PC-3 (cell line): Measurements from ENCODE around the gene STK24. TPM values are rescaled to one million over a fixed set of nuclear protein-coding genes. Genes with fewer than 3 reads are reported as not detected.

Source experiments
- ATAC-seq: fragments of 200-7000 bp; cut with Tn5 transposase; 2 replicates; pipeline ENCODE4 v1.9.1; 2020; ENCODE audit warnings: mild to moderate bottlenecking, moderate library complexity
- BruUV-seq: library from RNA; stranded (reverse); fragments of 400-500 nt; replicated peaks from 2 replicates; lab custom pipeline; 2021; lab: Mats Ljungman, UMichigan
- CTCF ChIA-PET: fragments of 300-600 bp; sonication (Branson Sonifier 250); formaldehyde crosslinking; loops from one replicate; lab custom pipeline; 2022; ENCODE audit warnings: antibody characterized with exemption; lab: Charles Lee
- POLR2A ChIA-PET: fragments of 300-600 bp; sonication (Branson Sonifier 250); formaldehyde crosslinking; loops from one replicate; lab custom pipeline; 2022; ENCODE audit warnings: antibody characterized with exemption; ENCODE audit not compliant: unreplicated experiment; lab: Charles Lee
- DNase-seq: peaks from one replicate; pipeline ENCODE4 v3.0.0-alpha.2; 2015
- H2AFZ ChIP-seq: fragments of 300-600 bp; sonication (generic); 2 replicates; pipeline ENCODE4 v1.6.0; 2016; ENCODE audit warnings: antibody characterized with exemption, low read length
- H3F3A ChIP-seq: fragments of 300-600 bp; sonication (generic); one replicate; pipeline ENCODE4 v1.6.0; 2017; ENCODE audit warnings: antibody characterized with exemption, low read length, control low read depth, mild to moderate bottlenecking; ENCODE audit not compliant: unreplicated experiment
- H3K27ac ChIP-seq: fragments of 300-600 bp; sonication (generic); 2 replicates; pipeline ENCODE4 v1.5.1; 2016; ENCODE audit warnings: mild to moderate bottlenecking, low read length
- H3K27me3 ChIP-seq: fragments of 300-600 bp; sonication (generic); 2 replicates; pipeline ENCODE4 v1.6.1; 2016; ENCODE audit warnings: low read length, mixed read lengths
- H3K36me3 ChIP-seq: fragments of 300-600 bp; sonication (generic); 2 replicates; pipeline ENCODE4 v1.6.1; 2016; ENCODE audit warnings: low read depth, mixed run types, low read length, mixed read lengths
- H3K4me1 ChIP-seq: fragments of 300-600 bp; sonication (generic); 2 replicates; pipeline ENCODE4 v1.5.1; 2016; ENCODE audit warnings: low read length; ENCODE audit not compliant: insufficient read depth
- H3K4me2 ChIP-seq: fragments of 300-600 bp; sonication (generic); 2 replicates; pipeline ENCODE4 v1.6.0; 2016; ENCODE audit warnings: low read length
- H3K4me3 ChIP-seq: fragments of 300-600 bp; sonication (generic); 2 replicates; pipeline ENCODE4 v1.5.1; 2016; ENCODE audit warnings: mild to moderate bottlenecking, low read length, mixed read lengths
- H3K79me2 ChIP-seq: fragments of 300-600 bp; sonication (generic); 2 replicates; pipeline ENCODE4 v1.6.1; 2017; ENCODE audit warnings: low read length, mixed read lengths
- H3K9ac ChIP-seq: fragments of 300-600 bp; sonication (generic); 2 replicates; pipeline ENCODE4 v1.6.0; 2016; ENCODE audit warnings: mild to moderate bottlenecking, low read length
- H3K9me2 ChIP-seq: fragments of 300-600 bp; sonication (generic); replicated peaks from 2 replicates; pipeline ENCODE4 v1.6.1; 2016; ENCODE audit warnings: mixed run types, low read length, mixed read lengths
- H3K9me3 ChIP-seq: fragments of 300-600 bp; sonication (generic); 2 replicates; pipeline ENCODE4 v1.6.1; 2016; ENCODE audit warnings: low read length, mixed read lengths
- H4K20me1 ChIP-seq: fragments of 300-600 bp; sonication (generic); 2 replicates; pipeline ENCODE4 v1.6.1; 2016; ENCODE audit warnings: low read length, mixed read lengths
- EZH2 ChIP-seq: fragments of 300-600 bp; sonication (generic); IDR thresholded peaks from one replicate; pipeline ENCODE4 v1.6.1; 2017; ENCODE audit warnings: antibody characterized with exemption, mild to moderate bottlenecking, low read length; ENCODE audit not compliant: unreplicated experiment
- EZH2phosphoT487 ChIP-seq: fragments of 300-600 bp; sonication (generic); IDR thresholded peaks from 2 replicates; pipeline ENCODE4 v1.6.1; 2018; ENCODE audit warnings: mild to moderate bottlenecking, antibody characterized with exemption, low read length, borderline replicate concordance
- intact Hi-C: fragments of 100-400 bp; cut with micrococcal nuclease; formaldehyde crosslinking; loops from 2 replicates; pipeline ENCODE4 v1.9.0; 2023
- total RNA-seq: library from RNA; depleted of rRNA; stranded (reverse); fragments of >200 nt; gene quantifications from 2 replicates; pipeline ENCODE4 v1.2.3, GENCODE V29; 2014
- TF ChIP-seq, protein P1 (sequence below): fragments of 300-600 bp; sonication (generic); conservative IDR thresholded peaks from 2 replicates; pipeline ENCODE4 v1.5.1; 2017; ENCODE audit warnings: antibody characterized with exemption, low read depth, mild to moderate bottlenecking, low read length

STK24 gene
- total RNA-seq, 1 experiment from 2014 or later: 52.4 TPM

DNA sequence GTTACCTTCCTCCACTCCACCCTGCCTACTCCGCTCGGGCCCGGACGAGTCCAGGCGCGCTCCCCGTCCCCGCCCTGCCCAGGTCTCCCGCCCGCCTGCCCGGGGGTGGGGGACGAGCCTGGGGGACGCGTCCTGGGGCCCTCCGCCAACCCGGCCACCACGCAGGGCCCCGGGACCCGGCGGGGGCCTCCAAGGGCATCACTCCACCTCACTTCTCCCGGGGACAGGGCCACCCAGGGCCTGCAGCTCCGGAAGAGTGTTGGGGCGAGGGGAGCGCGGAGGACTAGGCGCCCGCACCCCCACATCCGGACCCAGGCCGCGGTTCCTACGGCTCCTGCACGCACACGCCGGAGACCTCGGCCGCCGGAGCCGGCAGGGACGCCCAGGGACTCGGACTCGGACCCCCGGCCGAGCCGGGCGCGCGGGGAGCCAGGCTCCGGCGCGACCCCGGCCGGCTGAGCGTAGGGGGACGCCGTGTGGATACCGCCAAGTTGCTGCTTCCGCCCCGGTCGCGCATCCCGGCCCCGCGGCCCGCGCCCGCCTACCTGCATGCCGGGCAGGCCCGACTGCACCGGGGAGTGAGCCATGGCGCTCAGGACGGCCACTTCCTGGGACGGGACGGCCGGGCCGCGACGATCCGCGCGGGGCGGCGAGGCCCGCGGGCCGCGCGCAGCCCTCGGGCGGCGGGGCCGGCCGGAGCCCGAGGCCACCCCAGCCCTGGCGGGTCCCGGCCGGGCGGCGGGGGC lies 534 bp downstream of the STK24 start:
- ATAC-seq (peak; percentile 33), DNase-seq (no peak)
- intact Hi-C loops: loop anchor here (10.0 kb wide), 2 partner anchors 132 to 268 kb away; no protein-coding TSS in a partner anchor
- H3K9me3 ChIP-seq: no peaks in the 10 kb centered on the region
- TF ChIP-seq, protein P1, sequence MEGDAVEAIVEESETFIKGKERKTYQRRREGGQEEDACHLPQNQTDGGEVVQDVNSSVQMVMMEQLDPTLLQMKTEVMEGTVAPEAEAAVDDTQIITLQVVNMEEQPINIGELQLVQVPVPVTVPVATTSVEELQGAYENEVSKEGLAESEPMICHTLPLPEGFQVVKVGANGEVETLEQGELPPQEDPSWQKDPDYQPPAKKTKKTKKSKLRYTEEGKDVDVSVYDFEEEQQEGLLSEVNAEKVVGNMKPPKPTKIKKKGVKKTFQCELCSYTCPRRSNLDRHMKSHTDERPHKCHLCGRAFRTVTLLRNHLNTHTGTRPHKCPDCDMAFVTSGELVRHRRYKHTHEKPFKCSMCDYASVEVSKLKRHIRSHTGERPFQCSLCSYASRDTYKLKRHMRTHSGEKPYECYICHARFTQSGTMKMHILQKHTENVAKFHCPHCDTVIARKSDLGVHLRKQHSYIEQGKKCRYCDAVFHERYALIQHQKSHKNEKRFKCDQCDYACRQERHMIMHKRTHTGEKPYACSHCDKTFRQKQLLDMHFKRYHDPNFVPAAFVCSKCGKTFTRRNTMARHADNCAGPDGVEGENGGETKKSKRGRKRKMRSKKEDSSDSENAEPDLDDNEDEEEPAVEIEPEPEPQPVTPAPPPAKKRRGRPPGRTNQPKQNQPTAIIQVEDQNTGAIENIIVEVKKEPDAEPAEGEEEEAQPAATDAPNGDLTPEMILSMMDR: no peak
- no peak for TF ChIP-seq EZH2phosphoT487
- ChIA-PET CTCF (no interaction called here), POLR2A (interaction anchor here (1.7 kb wide), 1 partner anchor 92 kb away, joined by 10 read pairs; no protein-coding TSS in a partner anchor)
- peak overlapping the region; percentile 99 for H3K4me3 ChIP-seq
- no peaks in the 10 kb centered on the region for H3K27me3 ChIP-seq
- BruUV-seq: no TSS peak
- H3K4me2 ChIP-seq: peak overlapping the region; percentile 91
- peaks cover 52% of the 10 kb centered on the region for H3K79me2 ChIP-seq
- H3K4me1 ChIP-seq: peaks cover 38% of the 10 kb centered on the region
- H3K9me2 ChIP-seq: no peaks in the 10 kb centered on the region
- H3K9ac ChIP-seq: peak overlapping the region; percentile 90
- H3F3A ChIP-seq: no peaks in the 10 kb centered on the region
- peaks cover 5% of the 10 kb centered on the region; the same call in 1 of the 2 replicates for H3K36me3 ChIP-seq
- H2AFZ ChIP-seq: no peak overlapping the region
- peaks cover 44% of the 10 kb centered on the region for H4K20me1 ChIP-seq
- no peak overlapping the region; the same call in 1 of the 2 replicates for H3K27ac ChIP-seq

DNA sequence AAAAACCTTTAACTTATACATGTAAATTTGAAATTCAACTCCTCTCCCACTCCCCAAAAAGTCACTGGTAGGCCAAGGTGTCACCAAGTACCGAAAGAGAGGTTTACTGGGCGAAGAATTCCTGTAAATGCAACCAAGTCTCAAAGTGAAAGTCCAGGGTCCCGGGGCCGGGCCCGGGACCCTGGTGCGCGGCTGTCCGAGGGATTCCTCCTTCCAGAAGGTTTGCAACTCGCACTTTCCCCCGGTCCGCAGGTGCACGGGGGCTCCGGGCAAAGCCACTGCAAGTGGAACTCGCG lies 1.1 kb downstream of the STK24 start:
- intact Hi-C loops: loop anchor here (10.0 kb wide), 2 partner anchors 131 to 269 kb away; no protein-coding TSS in a partner anchor
- no peak for ATAC-seq
- no peak for DNase-seq
- H3K27ac ChIP-seq: no peak overlapping the region; the same call in 1 of the 2 replicates
- TF ChIP-seq EZH2phosphoT487 (no peak), EZH2 (no peak)
- TF ChIP-seq, protein P1: no peak
- no peak overlapping the region for H2AFZ ChIP-seq
- peaks cover 57% of the 10 kb centered on the region for H3K79me2 ChIP-seq
- H3K36me3 ChIP-seq: peaks cover 5% of the 10 kb centered on the region; the same call in 1 of the 2 replicates
- H3F3A ChIP-seq: no peaks in the 10 kb centered on the region
- H3K9me3 ChIP-seq: no peaks in the 10 kb centered on the region
- ChIA-PET CTCF (no interaction called here), POLR2A (interaction anchor here (0.6 kb wide), 1 partner anchor 97 kb away, joined by 5 read pairs; no protein-coding TSS in a partner anchor)
- peak overlapping the region; percentile 99 for H3K4me3 ChIP-seq
- peak overlapping the region; percentile 91 for H3K4me2 ChIP-seq
- no peaks in the 10 kb centered on the region for H3K27me3 ChIP-seq
- no peaks in the 10 kb centered on the region for H3K9me2 ChIP-seq
- BruUV-seq: no TSS peak
- peak overlapping the region; percentile 90 for H3K9ac ChIP-seq
- H4K20me1 ChIP-seq: peaks cover 44% of the 10 kb centered on the region
- peaks cover 41% of the 10 kb centered on the region for H3K4me1 ChIP-seq
